GM13977 (cell line): ENCODE measurements around the gene CPN2.

Source experiments
- DNase-seq: peaks from one replicate; pipeline ENCODE4 v3.0.0; 2012; ENCODE audit warnings: low spot score
- CTCF ChIP-seq: IDR thresholded peaks from 2 replicates; pipeline ENCODE4 v1.5.1; 2012; ENCODE audit warnings: mild to moderate bottlenecking, control low read depth; ENCODE audit not compliant: insufficient read depth; ENCODE audit errors: extremely low read depth, missing control alignments
- in situ Hi-C: fragments of 300-500 bp; cut with MboI; formaldehyde crosslinking; loops from one replicate; pipeline ENCODE4 v1.12.0; 2022; ENCODE audit warnings: low sequenced_read_pairs, low pct_unique_long_range_greater_than_20kb, mixed read lengths, inconsistent platforms; ENCODE audit not compliant: unreplicated experiment

The CPN2 gene

GRCh38 chr3:194300382-194300758 is 50.8 kb downstream of the CPN2 start:
- in situ Hi-C loops: loop anchor here (25.0 kb wide), 1 partner anchor 638 kb away; no protein-coding TSS in a partner anchor
- no peak for TF ChIP-seq CTCF
- no peak for DNase-seq

GRCh38 chr3:194298331-194299227 is 52.5 kb downstream of the CPN2 start:
- no peak for TF ChIP-seq CTCF

GRCh38 chr3:194296454-194297263 is 54.5 kb downstream of the CPN2 start:
- in situ Hi-C loops: no loop called here
- no peak for TF ChIP-seq CTCF
- DNase-seq: no peak

More at GRCh38 chr3:194298331-194299227, 52.5 kb downstream of the CPN2 start:
- in situ Hi-C loops: no loop called here
- DNase-seq: no peak

GRCh38 chr3:194294895-194295214 is 56.3 kb downstream of the CPN2 start:
- in situ Hi-C loops: no loop called here
- no peak for TF ChIP-seq CTCF

GRCh38 chr3:194294199-194294894 is 56.8 kb downstream of the CPN2 start:
- in situ Hi-C loops: no loop called here
- no peak for DNase-seq
- no peak for TF ChIP-seq CTCF

More at GRCh38 chr3:194294895-194295214, 56.3 kb downstream of the CPN2 start:
- no peak for DNase-seq

- no peak for TF ChIP-seq CTCF
- DNase-seq: no peak
- in situ Hi-C loops: no loop called here
Measured at GRCh38 chr3:194293546-194294198, 57.5 kb downstream of the CPN2 start.
